Mucosa of gallbladder (tissue), 1 donor: ENCODE results near the gene FFAR4. TPM values are rescaled to one million over a fixed set of nuclear protein-coding genes. Genes with fewer than 3 reads are reported as not detected.

Experiments used
- DNase-seq: peaks from one replicate; pipeline ENCODE4 v3.0.0-alpha.2; 2020; ENCODE audit warnings: low spot score
- total RNA-seq: library from RNA; stranded (reverse); gene quantifications from one replicate; pipeline ENCODE4 v1.2.1, GENCODE V29; 2021
- donor health status: DM: no; HTN: no; CAD: no.

Gene FFAR4
- total RNA-seq, 1 donor from 2014 or later = 6.1 TPM

- no peak for DNase-seq
These were observed 6.1 kb downstream of the FFAR4 start for GRCh38 chr10:93572606-93573005.

DNA sequence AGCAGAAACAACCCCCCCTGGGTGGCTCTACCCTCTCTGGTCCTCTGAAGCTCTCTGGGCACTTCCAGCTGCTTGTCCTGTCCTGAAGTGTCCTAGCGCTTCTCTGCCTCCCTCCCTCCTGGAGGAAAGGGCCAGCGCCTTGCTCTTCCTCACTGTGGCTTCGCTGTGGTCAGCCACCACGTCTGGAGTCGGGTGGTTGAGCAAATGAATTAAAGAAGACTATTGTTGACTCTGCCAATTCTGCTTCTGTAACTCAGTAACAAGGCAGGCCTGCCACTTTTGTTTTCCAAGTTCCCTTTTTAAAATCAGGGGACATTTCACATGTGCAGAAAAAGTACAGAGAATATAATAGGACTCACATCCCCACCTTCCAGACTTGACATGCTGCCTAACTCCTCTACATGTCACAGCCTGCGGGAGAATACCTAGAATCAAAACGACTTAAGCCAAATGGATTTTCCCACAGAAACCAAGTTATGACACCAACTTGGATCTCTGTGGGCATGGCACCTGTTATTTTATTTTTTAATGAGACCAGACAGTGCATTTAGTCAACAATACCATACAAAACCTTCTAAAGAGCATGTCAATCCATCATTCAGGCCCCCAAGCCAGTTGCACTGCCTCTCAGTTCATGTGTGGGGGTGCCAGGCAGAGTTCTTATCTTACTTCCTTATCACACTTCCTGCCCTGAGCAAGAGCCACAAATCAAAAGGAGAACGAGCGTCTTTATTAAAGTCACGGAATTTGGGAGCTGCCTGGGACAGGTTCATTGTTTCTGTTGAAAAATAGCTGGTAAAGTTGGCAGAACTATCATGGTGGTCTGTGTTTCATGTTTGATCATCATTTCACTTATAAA lies 6.8 kb downstream of the FFAR4 start:
- peak; percentile 20 for DNase-seq

GRCh38 chr10:93573924-93574323 lies 7.5 kb downstream of the FFAR4 start:
- no peak for DNase-seq

GRCh38 chr10:93576888-93577287 lies 10.4 kb downstream of the FFAR4 start:
- no peak for DNase-seq

DNA sequence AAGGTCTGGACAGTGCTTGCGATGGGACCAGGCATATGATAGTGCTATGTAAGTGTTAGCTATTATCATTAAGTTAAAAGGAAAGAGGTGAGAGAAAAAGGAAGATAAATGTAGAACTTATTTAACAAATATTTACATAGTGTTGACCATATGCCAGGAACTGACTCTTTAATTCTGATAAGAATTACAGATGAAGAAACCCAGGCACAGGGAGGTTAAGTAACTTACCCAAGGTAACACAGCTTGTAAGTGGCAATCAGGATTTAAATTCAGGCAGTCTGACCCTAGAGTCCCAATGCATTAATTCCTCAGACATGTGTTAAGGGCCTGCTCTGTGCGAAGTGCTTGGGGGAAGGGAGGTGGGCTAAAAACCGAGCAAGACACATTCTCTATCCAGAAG lies 11.1 kb downstream of the FFAR4 start:
- DNase-seq = no peak

GRCh38 chr10:93579089-93579488 lies 12.6 kb downstream of the FFAR4 start:
- DNase-seq = peak; percentile 16

GRCh38 chr10:93579985-93580711 lies 13.7 kb downstream of the FFAR4 start:
- no peak for DNase-seq

DNA sequence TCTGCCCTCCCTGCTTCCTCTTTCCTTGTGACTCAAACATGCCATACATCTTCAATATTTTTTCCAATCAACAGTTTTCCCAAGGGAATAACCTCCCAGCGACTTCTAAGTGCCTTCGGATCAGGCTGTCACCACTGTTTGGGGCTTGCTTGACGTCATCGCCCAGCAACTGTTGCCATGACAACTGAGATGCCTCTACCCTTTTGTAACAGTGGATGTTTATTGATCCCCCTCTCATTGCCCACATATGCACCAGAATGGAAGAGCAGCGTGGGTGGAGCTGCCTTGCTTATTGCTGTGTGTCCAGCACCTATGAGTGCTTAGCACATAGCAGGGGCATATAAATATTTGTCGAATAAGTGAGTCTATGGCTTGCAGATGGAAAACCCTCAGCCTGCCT lies 14.4 kb downstream of the FFAR4 start:
- DNase-seq = no peak

GRCh38 chr10:93584445-93584844 lies 18.0 kb downstream of the FFAR4 start:
- no peak for DNase-seq

DNA sequence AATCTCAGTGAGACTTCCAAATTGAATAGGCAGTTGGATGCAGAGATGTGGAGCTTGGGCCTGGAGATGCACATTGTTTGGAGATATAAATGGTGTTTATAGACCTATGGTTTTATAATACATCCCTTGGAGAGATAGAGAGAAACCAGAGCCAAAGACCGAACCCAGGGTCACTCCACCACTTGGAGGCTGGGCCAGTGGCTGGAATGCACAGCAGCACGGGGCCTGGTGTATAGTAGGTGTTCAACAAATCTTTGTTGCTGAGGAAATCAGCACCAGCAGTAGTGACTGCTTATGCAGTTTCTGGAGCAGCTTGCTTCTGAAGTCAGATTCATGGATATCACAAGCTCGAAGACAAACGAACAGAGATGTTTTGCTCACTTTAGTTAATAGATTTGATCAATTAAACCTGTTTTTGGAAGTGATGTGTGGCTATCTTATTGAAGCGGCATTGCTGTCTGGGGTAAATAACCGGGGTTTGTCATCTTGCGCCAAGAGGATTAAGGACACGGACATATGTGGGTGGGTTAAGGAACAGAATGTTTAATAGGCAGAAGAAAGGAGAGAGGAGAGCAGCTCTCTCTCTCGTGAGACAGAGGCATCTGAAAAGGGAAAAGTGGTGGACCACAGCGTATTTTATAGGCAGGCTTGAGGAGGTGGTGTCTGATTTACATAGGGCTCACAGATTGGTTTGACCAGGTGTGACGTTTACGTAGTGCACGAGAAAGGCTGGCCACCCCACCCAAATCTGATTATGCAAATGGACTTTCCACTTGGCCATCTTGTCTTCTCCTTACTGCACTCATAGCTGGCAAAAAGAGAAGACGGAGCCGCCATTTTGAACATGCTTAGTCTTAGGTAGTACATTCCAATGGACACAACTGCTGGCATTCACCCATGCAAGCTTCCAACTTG lies 23.4 kb downstream of the FFAR4 start:
- no peak for DNase-seq

GRCh38 chr10:93590638-93591037 lies 24.2 kb downstream of the FFAR4 start:
- DNase-seq = no peak

- DNase-seq = peak; percentile 30
These were observed 24.8 kb downstream of the FFAR4 start for GRCh38 chr10:93591065-93591808.

DNA sequence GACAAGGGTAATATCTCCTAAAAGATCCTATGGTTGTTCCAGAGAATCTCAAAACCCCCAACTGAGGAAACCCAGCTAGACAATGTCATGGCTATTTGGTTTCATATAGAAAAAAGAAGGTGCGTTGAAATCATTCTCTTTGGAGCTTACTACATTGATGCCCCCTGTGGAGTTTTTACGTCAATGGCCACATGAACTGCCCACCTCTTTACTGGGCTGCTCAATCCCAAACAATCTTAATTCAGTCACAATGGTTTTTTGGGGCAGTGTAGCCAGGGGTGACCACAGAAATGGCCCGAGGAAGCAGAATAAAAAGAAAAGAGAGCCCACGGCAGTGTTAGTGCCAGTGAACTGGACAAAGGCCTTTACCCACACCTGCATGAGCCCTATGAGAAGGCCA lies 26.8 kb downstream of the FFAR4 start:
- no peak for DNase-seq

GRCh38 chr10:93593749-93594148 lies 27.3 kb downstream of the FFAR4 start:
- DNase-seq = no peak

GRCh38 chr10:93594518-93594917 lies 28.1 kb downstream of the FFAR4 start:
- DNase-seq = no peak

- DNase-seq = no peak
These were observed 29.1 kb downstream of the FFAR4 start for GRCh38 chr10:93595378-93596161.

DNA sequence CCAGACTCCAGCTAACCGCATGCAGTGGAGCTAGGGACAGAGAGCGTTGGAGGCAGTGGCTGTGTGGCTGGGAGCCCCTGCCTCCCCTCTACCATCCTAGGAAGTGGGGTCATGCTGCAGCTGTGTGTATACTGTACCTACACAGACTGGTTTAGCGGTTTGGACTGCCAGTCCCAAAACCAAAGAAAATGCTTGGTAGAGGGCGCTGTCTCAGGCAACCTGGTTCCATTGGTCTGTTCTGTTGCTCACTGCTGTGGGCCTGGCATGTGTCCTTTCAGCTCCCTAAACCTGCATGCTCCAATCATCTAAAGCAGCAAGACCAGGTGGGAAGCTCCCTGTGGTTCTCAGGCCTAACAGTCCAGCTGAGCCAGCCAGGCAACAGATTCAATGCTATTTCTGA lies 30.1 kb downstream of the FFAR4 start:
- DNase-seq = no peak

GRCh38 chr10:93597075-93597599 lies 30.7 kb downstream of the FFAR4 start:
- DNase-seq = no peak

- no peak for DNase-seq
These were observed 31.7 kb downstream of the FFAR4 start for GRCh38 chr10:93598157-93598556.

- DNase-seq = no peak
These were observed 32.9 kb downstream of the FFAR4 start for GRCh38 chr10:93599335-93599734.
